ENCODE data around the gene COL23A1. TPM values are rescaled to one million over a fixed set of nuclear protein-coding genes. Genes with fewer than 3 reads are reported as not detected.

The COL23A1 gene
- total and polyA plus RNA-seq, 2 of the 8 experiments (the other 6 are each of a cell fraction or from before 2014, with no cell fraction given) = 3.1 to 4.7 TPM

GRCh38 chr5:178240341-178240741 lies 349.9 kb downstream of the COL23A1 start:
- CTCF ChIA-PET (ENCODE audit: partially characterized antibody) = interaction anchor here (0.7 to 1.5 kb wide), 4 partner anchors 9 to 41 kb away, joined by 3 to 7 read pairs (median 4); no protein-coding TSS in a partner anchor
- TF ChIP-seq POLR2AphosphoS5 (IDR thresholded peaks at IDR 0.05; ENCODE audit: low read depth, low read length) (no peak), MAFK (IDR thresholded peaks at IDR 0.05; ENCODE audit: low read depth, low read length) (no peak), KDM1A (IDR thresholded peaks at IDR 0.05; ENCODE audit: borderline replicate concordance, low read length) (no peak), TBP (IDR thresholded peaks at IDR 0.05; ENCODE audit: low read depth, low read length) (no peak), RXRA (IDR thresholded peaks at IDR 0.05; ENCODE audit: insufficient read depth, low read depth, low read length) (no peak), SIN3A (conservative IDR thresholded peaks at IDR 0.05 in 1 of 2, IDR thresholded peaks at IDR 0.05 in 1 of 2; ENCODE audit: low read depth in 1 of 2, low read length in 2 of 2) (no peak), BACH1 (IDR thresholded peaks at IDR 0.05; ENCODE audit: low read length) (no peak), KDM5A (IDR thresholded peaks at IDR 0.05; ENCODE audit: low read length) (no peak)
- no peak for DNase-seq (ENCODE audit: low read depth in 1 of 2, low spot score in 2 of 2)

More at GRCh38 chr5:178240341-178240741, 349.9 kb downstream of the COL23A1 start:
- Histone ChIP-seq H3K23ac (ENCODE audit: insufficient read length) (no peak overlapping the region), H3K4me3 (ENCODE audit: extremely low read depth in 1 of 4, insufficient read depth in 2 of 4, low read depth in 3 of 4, low read length in 4 of 4) (no peak overlapping the region), H4K91ac (replicated peaks; ENCODE audit: insufficient read length, low read length) (no peak overlapping the region), H3K79me1 (ENCODE audit: low read depth, low read length) (no peaks in the 10 kb centered on the region; the same call in 1 of the 2 replicates), H3K18ac (ENCODE audit: extremely low read depth, low read length) (no peak overlapping the region), H2BK20ac (ENCODE audit: low read length) (no peak overlapping the region), H4K8ac (ENCODE audit: extremely low read depth, insufficient read depth, low read length) (no peak overlapping the region), H3K23me2 (ENCODE audit: low read depth, low read length) (peaks cover 10% of the 10 kb centered on the region; the same call in 1 of the 2 replicates), H3K79me2 (ENCODE audit: control insufficient read depth in 1 of 2, insufficient read depth in 2 of 2, low read length in 2 of 2) (no peaks in the 10 kb centered on the region), H3K56ac (replicated peaks; ENCODE audit: insufficient read length, low read depth, low read length) (no peak overlapping the region), H3K4me2 (ENCODE audit: insufficient read depth in 1 of 2, low read depth in 2 of 2, low read length in 2 of 2) (no peak overlapping the region), H2AK5ac (ENCODE audit: low read depth, low read length) (no peak overlapping the region), H3K27ac (ENCODE audit: low read depth, low read length) (no peak overlapping the region), H2AFZ (ENCODE audit: low read length) (no peak overlapping the region), H2BK12ac (ENCODE audit: low read depth, low read length) (no peak overlapping the region), H3K36me3 (ENCODE audit: control insufficient read depth in 2 of 4, insufficient read depth in 4 of 4, low read length in 3 of 4) (no peaks in the 10 kb centered on the region), H3K4ac (replicated peaks; ENCODE audit: insufficient read length, low read depth, low read length) (no peak overlapping the region), H3K27me3 (replicated peaks in 1 of 4; ENCODE audit: control insufficient read depth in 3 of 4, extremely low read depth in 1 of 4, insufficient read depth in 3 of 4, low read length in 3 of 4) (no peaks in the 10 kb centered on the region), H2BK120ac (replicated peaks; ENCODE audit: low read depth, low read length) (no peak overlapping the region), H3K9me3 (ENCODE audit: insufficient read depth in 2 of 2, low read depth in 1 of 2, low read length in 1 of 2) (no peaks in the 10 kb centered on the region), H3K4me1 (replicated peaks in 1 of 4; ENCODE audit: control insufficient read depth in 3 of 4, insufficient read depth in 4 of 4, low read length in 3 of 4) (peaks cover 0 to 3% (median 1%) of the 10 kb centered on the region in 4 experiments; a peak in 3 of 7 replicates), H4K5ac (ENCODE audit: insufficient read length, low read depth, low read length) (no peak overlapping the region), H2BK15ac (ENCODE audit: low read length) (no peak overlapping the region), H2BK5ac (ENCODE audit: low read depth, low read length) (no peak overlapping the region), H3K14ac (ENCODE audit: insufficient read length) (no peak overlapping the region), H4K20me1 (replicated peaks in 1 of 2; ENCODE audit: control insufficient read depth in 1 of 2, insufficient read depth in 2 of 2, low read length in 2 of 2) (peaks cover 0 to under 1% of the 10 kb centered on the region in 2 experiments), H3K9ac (replicated peaks in 1 of 4; ENCODE audit: extremely low read depth in 1 of 4, low read depth in 3 of 4, low read length in 3 of 4) (no peak overlapping the region)
- WGBS, 2 experiments (ENCODE audit: extremely low coverage in 1 of 2, insufficient coverage in 1 of 2, insufficient read length in 1 of 2, insufficient replicate concordance in 2 of 2, low coverage in 1 of 2, low lambda C conversion rate in 2 of 2, missing lambda C conversion rate in 1 of 2) = 96% methylated on average over 15 of the region's 19 CpGs; no CpG with 5 or more reads in 1 of the 2 experiments
- no peak for FAIRE-seq
- POLR2A ChIA-PET (ENCODE audit: partially characterized antibody) = interaction anchor here (2.2 to 21.6 kb wide), 2 partner anchors 8 to 29 kb away, joined by 6 to 507 read pairs; partner anchors contain the start of genes HNRNPAB and PHYKPL

All from H1 (cell line).